Tibial nerve (tissue), 4 donors: ENCODE data around the gene CTDSPL. TPM values are rescaled to one million over a fixed set of nuclear protein-coding genes. Genes with fewer than 3 reads are reported as not detected.
"Not testable (repeated sequence)": the region's sequence is repeated elsewhere in the genome, so short reads cannot be mapped to it uniquely, and the experiment has no call there.

Experiments used
- DNase-seq, 2 donors: peaks; one replicate each; pipeline ENCODE4 v3.0.0-alpha.2; 2019; ENCODE audit warnings: low spot score in 2 of 2
- H3K27ac ChIP-seq, 4 donors: fragments of 200-600 bp; sonication (generic) in 3 of 4; one replicate each; pipeline ENCODE4 v1.5.1; 2017 to 2019; ENCODE audit warnings: mild to moderate bottlenecking in 1 of 4
- H3K27me3 ChIP-seq, 2 donors: fragments of 200-600 bp; sonication (generic) in 1 of 2; one replicate each; pipeline versions ENCODE4 v1.5.1 to v1.6.0; 2017 to 2019
- H3K36me3 ChIP-seq, 3 donors: fragments of 200-600 bp; sonication (generic); one replicate each; pipeline ENCODE4 v1.5.1; 2018 to 2019
- H3K4me1 ChIP-seq, 4 donors: fragments of 200-600 bp; sonication (generic) in 3 of 4; one replicate each; pipeline ENCODE4 v1.5.1; 2017 to 2019
- H3K4me3 ChIP-seq, 4 donors: fragments of 200-600 bp; sonication (generic) in 3 of 4; one replicate each; pipeline ENCODE4 v1.5.1; 2017 to 2019; ENCODE audit warnings: mild to moderate bottlenecking in 1 of 4, moderate library complexity in 1 of 4
- H3K9me3 ChIP-seq, 4 donors: fragments of 200-600 bp; sonication (generic) in 3 of 4; one replicate each; pipeline ENCODE4 v1.5.1; 2017 to 2019
- CTCF ChIP-seq, 5 experiments: fragments of 200-600 bp in 3 of 5; fragments of 450-650 bp in 2 of 5; sonication (generic) in 3 of 5; IDR thresholded peaks; one replicate each; pipeline ENCODE4 v1.5.1; 2016 to 2019; ENCODE audit warnings: antibody characterized with exemption in 5 of 5, mild to moderate bottlenecking in 3 of 5, moderate library complexity in 2 of 5
- EP300 ChIP-seq, 2 donors: sonication (generic); formaldehyde crosslinking; IDR thresholded peaks; one replicate each; pipeline ENCODE4 v1.6.1; 2017; ENCODE audit warnings: antibody characterized with exemption in 2 of 2, mild to moderate bottlenecking in 1 of 2
- POLR2A ChIP-seq, 2 donors: fragments of 450-650 bp; IDR thresholded peaks; one replicate each; pipeline ENCODE4 v1.6.1; 2017; ENCODE audit warnings: antibody characterized with exemption in 2 of 2, mild to moderate bottlenecking in 2 of 2, moderate library complexity in 2 of 2
- WGBS, 2 donors: methylation state at CpG; one replicate each; pipeline ENCODE4 v1.1.5; 2018; 5-methylcytosine and 5-hydroxymethylcytosine counted together
- total RNA-seq, 4 donors: library from RNA; depleted of rRNA; stranded (reverse); fragments of >200 nt; gene quantifications; one replicate each; pipeline ENCODE4 v1.1.0, GENCODE V29; 2016

The CTDSPL gene
- total RNA-seq, 4 donors from 2014 or later, result 31.8 to 87.0 (median 49.0) TPM

- DNase-seq, result no peak
- peaks cover 0 to 66% (median 0%) of the 10 kb centered on the region in 3 donors for H3K36me3 ChIP-seq
- H3K4me3 ChIP-seq, result no peak overlapping the region
- 64 to 81% methylated on average over 5 of the region's 5 CpGs for WGBS, 2 donors
- peak overlapping the region in 1 of 4 donors; percentile 13 for H3K27ac ChIP-seq
- H3K27me3 ChIP-seq, result no peaks in the 10 kb centered on the region
- peaks cover 0 to 37% (median 18%) of the 10 kb centered on the region in 4 donors for H3K4me1 ChIP-seq
- H3K9me3 ChIP-seq, result no peaks in the 10 kb centered on the region
- no peak for TF ChIP-seq POLR2A (IDR thresholded peaks at IDR 0.05)
- no peak for TF ChIP-seq CTCF (IDR thresholded peaks at IDR 0.05)
- TF ChIP-seq EP300 (IDR thresholded peaks at IDR 0.05), result no peak
Measured at GRCh38 chr3:37970802-37971201, 109.1 kb downstream of the CTDSPL start.

- peaks cover 0 to 71% (median 0%) of the 10 kb centered on the region in 3 donors for H3K36me3 ChIP-seq
- H3K4me1 ChIP-seq, result peaks cover 0 to 35% (median 18%) of the 10 kb centered on the region in 4 donors
- DNase-seq, result no peak
Measured at GRCh38 chr3:37971467-37971866, 109.8 kb downstream of the CTDSPL start.

GRCh38 chr3:37972056-37972455, 110.4 kb downstream of the CTDSPL start:
- 89 to 94% methylated on average over 8 of the region's 8 CpGs for WGBS, 2 donors
- not testable (repeated sequence) for H3K27me3 ChIP-seq, H3K4me3 ChIP-seq, H3K27ac ChIP-seq, H3K9me3 ChIP-seq, DNase-seq
- Histone ChIP-seq H3K36me3 (peaks cover 0 to 77% (median 0%) of the 10 kb centered on the region in 3 donors), H3K4me1 (peaks cover 0 to 29% (median 17%) of the 10 kb centered on the region in 4 donors)

More at GRCh38 chr3:37971467-37971866, 109.8 kb downstream of the CTDSPL start:
- TF ChIP-seq EP300 (IDR thresholded peaks at IDR 0.05) (no peak), POLR2A (IDR thresholded peaks at IDR 0.05) (no peak), CTCF (IDR thresholded peaks at IDR 0.05) (no peak)
- no peak overlapping the region for H3K4me3 ChIP-seq
- no peaks in the 10 kb centered on the region for H3K27me3 ChIP-seq
- no peaks in the 10 kb centered on the region for H3K9me3 ChIP-seq
- H3K27ac ChIP-seq, result peak overlapping the region in 1 of 4 donors; percentile 13

- no peak overlapping the region for H3K4me3 ChIP-seq
- H3K27ac ChIP-seq, result no peak overlapping the region
- peaks cover 0 to 88% (median 0%) of the 10 kb centered on the region in 3 donors for H3K36me3 ChIP-seq
- TF ChIP-seq CTCF (IDR thresholded peaks at IDR 0.05) (no peak), POLR2A (IDR thresholded peaks at IDR 0.05) (no peak)
- H3K27me3 ChIP-seq, result no peaks in the 10 kb centered on the region
- 75 to 83% methylated on average over 12 of the region's 12 CpGs for WGBS, 2 donors
- no peaks in the 10 kb centered on the region for H3K9me3 ChIP-seq
- no peak for DNase-seq
- H3K4me1 ChIP-seq, result peaks cover 0 to 17% (median 12%) of the 10 kb centered on the region in 4 donors
Measured at GRCh38 chr3:37973246-37974054, 111.8 kb downstream of the CTDSPL start.

GRCh38 chr3:37974121-37975083, 112.7 kb downstream of the CTDSPL start:
- Histone ChIP-seq H3K27me3 (no peaks in the 10 kb centered on the region), H3K4me1 (peaks cover 0 to 8% (median 2%) of the 10 kb centered on the region in 4 donors), H3K27ac (peak overlapping the region in 2 of 4 donors; percentile 4 to 9), H3K36me3 (peaks cover 0 to 86% (median 0%) of the 10 kb centered on the region in 3 donors), H3K4me3 (no peak overlapping the region), H3K9me3 (no peaks in the 10 kb centered on the region)
- TF ChIP-seq POLR2A (IDR thresholded peaks at IDR 0.05), result no peak
- TF ChIP-seq CTCF (IDR thresholded peaks at IDR 0.05), result peak; percentile 63 to 77 (median 69)
- DNase-seq, result peak in 1 of 2 donors; percentile 67
- WGBS, 2 donors, result 65 to 71% methylated on average over 9 of the region's 9 CpGs
